Measurements from ENCODE around the gene RNF6. TPM values are rescaled to one million over a fixed set of nuclear protein-coding genes. Genes with fewer than 3 reads are reported as not detected.

Gene RNF6
- total RNA-seq, 1 donor from 2014 or later = 19.7 TPM

DNA sequence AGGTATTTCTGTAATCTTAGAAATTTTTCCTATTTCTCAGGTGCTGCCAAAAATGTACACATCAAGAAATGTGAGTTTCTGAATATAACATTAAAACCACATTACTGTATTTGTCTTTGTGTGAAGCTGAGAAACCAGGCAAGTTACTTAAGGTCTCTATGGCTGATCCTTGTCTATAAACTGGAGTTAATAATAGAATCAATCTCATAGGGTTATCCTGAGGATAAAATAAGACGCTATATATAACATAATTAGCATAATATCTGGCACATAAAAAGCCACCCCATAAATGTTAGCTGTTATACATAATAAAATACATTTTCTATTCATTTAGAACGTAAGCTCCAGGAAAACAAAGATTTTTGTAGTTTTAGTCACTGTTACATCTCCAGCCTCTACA lies 6.1 kb downstream of the RNF6 start:
- TF ChIP-seq, protein P1, sequence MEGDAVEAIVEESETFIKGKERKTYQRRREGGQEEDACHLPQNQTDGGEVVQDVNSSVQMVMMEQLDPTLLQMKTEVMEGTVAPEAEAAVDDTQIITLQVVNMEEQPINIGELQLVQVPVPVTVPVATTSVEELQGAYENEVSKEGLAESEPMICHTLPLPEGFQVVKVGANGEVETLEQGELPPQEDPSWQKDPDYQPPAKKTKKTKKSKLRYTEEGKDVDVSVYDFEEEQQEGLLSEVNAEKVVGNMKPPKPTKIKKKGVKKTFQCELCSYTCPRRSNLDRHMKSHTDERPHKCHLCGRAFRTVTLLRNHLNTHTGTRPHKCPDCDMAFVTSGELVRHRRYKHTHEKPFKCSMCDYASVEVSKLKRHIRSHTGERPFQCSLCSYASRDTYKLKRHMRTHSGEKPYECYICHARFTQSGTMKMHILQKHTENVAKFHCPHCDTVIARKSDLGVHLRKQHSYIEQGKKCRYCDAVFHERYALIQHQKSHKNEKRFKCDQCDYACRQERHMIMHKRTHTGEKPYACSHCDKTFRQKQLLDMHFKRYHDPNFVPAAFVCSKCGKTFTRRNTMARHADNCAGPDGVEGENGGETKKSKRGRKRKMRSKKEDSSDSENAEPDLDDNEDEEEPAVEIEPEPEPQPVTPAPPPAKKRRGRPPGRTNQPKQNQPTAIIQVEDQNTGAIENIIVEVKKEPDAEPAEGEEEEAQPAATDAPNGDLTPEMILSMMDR (conservative IDR thresholded peaks at IDR 0.05; ENCODE audit: low read depth, low read length) = no peak
- no peak for DNase-seq (ENCODE audit: low read depth)
- H3K4me3 ChIP-seq (ENCODE audit: low read depth, low read length) = no peak overlapping the region

DNA sequence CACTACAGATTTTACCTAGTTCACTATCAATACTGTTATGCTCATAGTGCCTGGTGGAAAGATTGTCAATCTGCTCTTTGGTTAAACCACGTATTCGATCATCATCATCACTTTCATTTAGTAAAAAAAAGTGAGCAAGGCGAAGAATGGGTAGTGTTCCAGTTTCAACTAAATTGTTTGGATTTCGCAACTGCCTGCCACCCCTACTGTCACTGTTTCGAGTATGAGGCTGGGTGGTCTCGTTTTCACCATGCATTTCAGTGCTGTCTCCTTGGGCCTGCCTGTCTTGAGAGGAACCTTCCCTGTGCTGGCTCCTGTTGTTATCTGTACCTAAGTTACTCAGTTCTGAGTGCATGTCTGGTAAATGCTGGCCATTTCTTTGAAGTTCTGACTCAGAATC lies 8.1 kb downstream of the RNF6 start:
- no peak for DNase-seq (ENCODE audit: low read depth)
- H3K4me3 ChIP-seq (ENCODE audit: low read depth, low read length) = no peak overlapping the region
- TF ChIP-seq, protein P1 (conservative IDR thresholded peaks at IDR 0.05; ENCODE audit: low read depth, low read length) = no peak

DNA sequence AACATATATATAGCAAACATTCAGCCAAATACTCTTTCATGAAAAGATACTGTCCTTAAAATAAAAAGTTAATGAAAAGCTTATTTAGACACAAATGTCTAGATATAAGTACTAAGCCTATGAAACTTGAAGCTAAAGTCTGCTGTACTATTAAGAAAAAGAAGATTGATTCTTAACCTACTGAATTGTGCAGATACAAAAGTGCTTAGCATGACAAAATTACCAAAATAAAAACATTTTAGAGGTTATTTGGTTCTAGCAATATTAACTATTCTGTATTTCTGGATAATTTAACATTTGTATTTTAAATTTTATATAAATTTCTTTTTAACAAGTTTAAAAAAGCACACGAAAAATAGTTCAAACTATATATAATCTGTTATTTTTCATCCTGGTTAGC lies 8.8 kb downstream of the RNF6 start:
- H3K4me3 ChIP-seq (ENCODE audit: low read depth, low read length) = no peak overlapping the region
- TF ChIP-seq, protein P1 (conservative IDR thresholded peaks at IDR 0.05; ENCODE audit: low read depth, low read length) = no peak
- DNase-seq (ENCODE audit: low read depth) = no peak

DNA sequence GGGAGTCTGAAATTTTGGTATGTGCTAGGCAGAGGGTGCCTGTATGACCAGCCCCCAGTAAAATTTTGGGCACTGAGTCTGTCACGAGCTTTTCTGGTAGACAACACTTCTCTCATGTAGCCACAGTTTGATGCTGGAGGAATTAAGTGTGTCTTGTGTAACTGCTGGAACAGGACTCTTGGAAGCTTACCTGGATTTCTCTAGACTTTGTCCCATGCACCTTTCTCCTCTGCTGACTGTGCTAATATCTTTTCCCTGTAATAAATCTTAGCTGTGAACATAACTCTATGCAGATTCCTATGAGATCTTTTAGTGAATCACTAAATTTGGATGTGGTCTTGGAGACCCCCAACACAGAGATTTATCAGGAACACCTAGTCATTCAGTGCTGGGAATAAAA lies 13.8 kb downstream of the RNF6 start:
- no peak overlapping the region for H3K4me3 ChIP-seq (ENCODE audit: low read depth, low read length)
- no peak for DNase-seq (ENCODE audit: low read depth)
- TF ChIP-seq, protein P1 (conservative IDR thresholded peaks at IDR 0.05; ENCODE audit: low read depth, low read length) = no peak

DNA sequence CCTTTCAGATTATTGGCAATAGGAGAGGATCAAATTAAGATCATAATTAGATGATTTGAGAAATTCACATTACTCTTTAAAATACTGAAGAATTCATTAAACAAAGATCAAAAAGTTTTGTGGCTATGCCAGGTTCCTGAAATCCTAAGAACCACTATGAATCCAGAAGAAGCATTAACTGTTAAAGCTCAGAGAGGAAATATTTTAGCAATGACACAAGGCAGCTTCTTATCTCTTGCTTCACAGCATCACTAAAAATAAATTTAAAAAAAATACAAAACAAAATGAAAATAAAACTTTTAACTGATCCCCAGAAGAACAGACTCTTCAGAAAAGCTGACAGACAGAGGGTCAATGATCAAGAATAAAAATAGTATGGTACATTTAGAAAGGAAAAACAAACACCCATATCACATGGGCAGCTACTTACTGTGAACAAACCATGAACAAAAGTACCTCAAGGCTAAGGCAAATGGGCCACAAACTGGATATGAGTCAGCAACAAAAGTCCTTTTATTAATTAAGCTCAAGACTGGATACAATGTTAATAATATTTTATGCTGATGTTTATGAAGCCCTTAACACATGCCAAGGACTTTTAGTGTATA lies 19.6 kb downstream of the RNF6 start:
- no peak for DNase-seq (ENCODE audit: low read depth)
- H3K4me3 ChIP-seq (ENCODE audit: low read depth, low read length) = no peak overlapping the region
- TF ChIP-seq, protein P1 (conservative IDR thresholded peaks at IDR 0.05; ENCODE audit: low read depth, low read length) = no peak

DNA sequence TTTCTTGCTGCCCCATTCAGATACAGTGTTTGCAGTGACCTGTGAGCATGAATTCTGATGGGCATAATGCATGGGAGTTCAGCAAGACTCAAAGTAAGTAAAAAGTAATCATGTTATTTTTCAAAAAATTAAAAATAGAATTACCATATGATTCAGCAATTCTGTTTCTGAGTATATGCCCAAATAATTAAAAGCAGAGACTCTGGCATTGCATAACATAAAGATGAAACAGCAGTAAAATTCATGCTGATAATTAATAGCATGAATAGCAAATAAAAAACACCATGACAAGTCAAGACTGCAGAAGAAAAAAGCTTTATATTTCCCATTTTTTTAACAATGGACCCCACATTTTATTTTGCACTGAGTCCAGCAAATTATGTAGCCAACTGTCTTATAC lies 21.3 kb downstream of the RNF6 start:
- DNase-seq (ENCODE audit: low read depth) = no peak
- TF ChIP-seq, protein P1 (conservative IDR thresholded peaks at IDR 0.05; ENCODE audit: low read depth, low read length) = no peak
- H3K4me3 ChIP-seq (ENCODE audit: low read depth, low read length) = no peak overlapping the region

DNA sequence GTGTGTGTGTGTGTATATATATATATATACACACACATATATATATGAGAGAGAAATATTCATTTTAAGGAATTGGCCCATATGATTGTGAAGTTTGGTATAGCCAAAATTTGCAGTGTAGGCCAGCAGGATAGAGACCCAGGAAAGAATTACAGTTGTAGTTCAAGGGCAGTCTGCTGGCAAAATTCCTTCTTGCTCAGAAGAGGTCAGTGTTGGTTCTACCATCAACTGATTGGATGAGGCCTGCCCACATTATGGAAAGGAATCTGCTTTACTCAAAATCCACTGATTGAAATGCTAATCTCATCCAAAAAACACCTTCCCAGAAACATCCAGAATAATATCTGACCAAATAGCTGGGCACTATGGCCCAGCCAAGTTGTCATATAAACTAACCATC lies 24.0 kb downstream of the RNF6 start:
- no peak for DNase-seq (ENCODE audit: low read depth)
- no peak overlapping the region for H3K4me3 ChIP-seq (ENCODE audit: low read depth, low read length)
- TF ChIP-seq, protein P1 (conservative IDR thresholded peaks at IDR 0.05; ENCODE audit: low read depth, low read length) = no peak

Data from epithelial cell of proximal tubule (primary cell).